Naive thymus-derived CD8-positive, alpha-beta T cell (primary cell): Measurements from ENCODE around the gene CD70. TPM values are rescaled to one million over a fixed set of nuclear protein-coding genes. Genes with fewer than 3 reads are reported as not detected.
"Not testable (repeated sequence)": the region's sequence is repeated elsewhere in the genome, so short reads cannot be mapped to it uniquely, and the experiment has no call there.

ENCODE experiments used
- ATAC-seq, 2 donors: fragments of 150-1000 bp; cut with Tn5 transposase in 1 of 2; sonication (Bioruptor Pico), chemical (Tn5 transposase) in 1 of 2; 1 replicate in 1 of 2; 2 replicates in 1 of 2; pipeline ENCODE4 v1.10.0; 2021; ENCODE audit warnings: mild to moderate bottlenecking in 2 of 2, moderate library complexity in 2 of 2
- POLR2A ChIA-PET: fragments of 350-600 bp; sonication (Branson Sonifier 250); formaldehyde crosslinking; loops from one replicate; lab custom pipeline; 2021; ENCODE audit warnings: antibody characterized with exemption; lab: Charles Lee
- DNase-seq, 10 donors: peaks; one replicate each; pipeline versions ENCODE4 v3.0.0 to v3.0.0-alpha.2; 2020 to 2022
- H3K27ac Mint-ChIP-seq, 10 donors: one replicate each; pipeline ENCODE4 v1.8.0; 2020 to 2022; ENCODE audit warnings: mild to moderate bottlenecking in 10 of 10, mixed read lengths in 10 of 10, moderate library complexity in 4 of 10, inconsistent platforms in 1 of 10
- H3K27me3 Mint-ChIP-seq, 5 donors: one replicate each; pipeline ENCODE4 v1.8.0; 2021 to 2022; ENCODE audit warnings: mixed read lengths in 5 of 5
- H3K36me3 Mint-ChIP-seq, 3 donors: one replicate each; pipeline ENCODE4 v1.8.0; 2020 to 2022; ENCODE audit warnings: mixed read lengths in 3 of 3, mild to moderate bottlenecking in 2 of 3, inconsistent platforms in 1 of 3
- H3K4me1 Mint-ChIP-seq, 4 donors: one replicate each; pipeline ENCODE4 v1.8.0; 2021 to 2022; ENCODE audit warnings: mixed read lengths in 4 of 4
- H3K4me3 Mint-ChIP-seq, 10 donors: one replicate each; pipeline ENCODE4 v1.8.0; 2020 to 2022; ENCODE audit warnings: mild to moderate bottlenecking in 10 of 10, mixed read lengths in 10 of 10, moderate library complexity in 6 of 10, inconsistent platforms in 1 of 10
- H3K9me3 Mint-ChIP-seq, 9 donors: one replicate each; pipeline ENCODE4 v1.8.0; 2020 to 2022; ENCODE audit warnings: mixed read lengths in 9 of 9, mild to moderate bottlenecking in 3 of 9, inconsistent platforms in 1 of 9, moderate library complexity in 1 of 9
- polyA plus RNA-seq, 3 donors: library from polyadenylated mRNA; unstranded; fragments of 300-500 nt; fragmentation: Illumina TruSeq; gene quantifications; one replicate each; pipeline ENCODE4 v1.2.3, GENCODE V29; 2021
- total RNA-seq, 8 experiments: library from RNA in 2 of 8; stranded (reverse) in 2 of 8; gene quantifications; one replicate each; pipeline ENCODE4 v1.2.3 and lab custom pipeline; 2021 to 2026

CD70 gene
- total RNA-seq, result not detected
- polyA plus RNA-seq, result under 1 TPM in 1 of 3 donors, not detected in 2; 0.90 TPM
- 0 to 0.69 (median 0.12) reads per million in 6 experiments for total RNA-seq (lab: John Stamatoyannopoulos, UW)

- Mint-ChIP-seq H3K27ac (peak within 1 kb of the TSS in 3 of 10 donors; percentile 23 to 75 (median 53)), H3K27me3 (peaks cover 44 to 77% (median 69%) of the 10 kb centered on the region in 5 donors), H3K4me3 (peak within 1 kb of the TSS; percentile 76 to 88 (median 85)), H3K9me3 (no peaks in the 10 kb centered on the region), H3K4me1 (peaks cover 34 to 58% (median 47%) of the 10 kb centered on the region in 4 donors), H3K36me3 (peaks cover 0 to 5% (median 0%) of the 10 kb centered on the region in 3 donors)
- ATAC-seq (peak; percentile 76), DNase-seq (peak in 9 of 10 donors; percentile 8 to 63 (median 21))
- POLR2A ChIA-PET, result interaction anchor here (0.5 kb wide), 1 partner anchor 9 kb away, joined by 3 read pairs; no protein-coding TSS in a partner anchor
Observed at GRCh38 chr19:6590827-6591319, at the start of gene CD70. CD70 (minus strand) TSS chr19:6591150; CDS start chr19:6591002, 148 bp downstream.

- Mint-ChIP-seq H3K27ac (peak overlapping the region in 1 of 10 donors; percentile 11), H3K4me1 (peaks cover 9 to 40% (median 26%) of the 10 kb centered on the region in 4 donors)
- H3K27me3 Mint-ChIP-seq, DNase-seq, H3K9me3 Mint-ChIP-seq, ATAC-seq, POLR2A ChIA-PET, H3K36me3 Mint-ChIP-seq, H3K4me3 Mint-ChIP-seq: not testable (repeated sequence)
Observed at GRCh38 chr19:6640333-6640732, 49.4 kb upstream of the CD70 start.

- peak overlapping the region in 3 of 10 donors; percentile 40 to 60 (median 56) for H3K27ac Mint-ChIP-seq
- ATAC-seq (no peak), DNase-seq (no peak)
- H3K9me3 Mint-ChIP-seq, result peaks cover 0 to under 1% (median 0%) of the 10 kb centered on the region in 9 donors
- POLR2A ChIA-PET, result no interaction called here
- no peaks in the 10 kb centered on the region for H3K36me3 Mint-ChIP-seq
- H3K4me3 Mint-ChIP-seq, result no peak overlapping the region
- no peaks in the 10 kb centered on the region for H3K27me3 Mint-ChIP-seq
- H3K4me1 Mint-ChIP-seq, result peaks cover 8 to 40% (median 24%) of the 10 kb centered on the region in 4 donors
Observed at GRCh38 chr19:6639439-6639838, 48.5 kb upstream of the CD70 start.

- not testable (repeated sequence) for H3K36me3 Mint-ChIP-seq, H3K27me3 Mint-ChIP-seq, H3K4me3 Mint-ChIP-seq, DNase-seq, ATAC-seq, H3K9me3 Mint-ChIP-seq
- H3K4me1 Mint-ChIP-seq, result peaks cover 4 to 20% (median 14%) of the 10 kb centered on the region in 4 donors
- POLR2A ChIA-PET, result interaction anchor here (0.7 to 1.0 kb wide), 2 partner anchors 103 to 231 kb away, joined by 3 to 4 read pairs; no protein-coding TSS in a partner anchor
- H3K27ac Mint-ChIP-seq, result peak overlapping the region in 1 of 10 donors; percentile 37
Observed at GRCh38 chr19:6633456-6633813, 42.5 kb upstream of the CD70 start.

- H3K4me3 Mint-ChIP-seq, H3K9me3 Mint-ChIP-seq, H3K36me3 Mint-ChIP-seq, ATAC-seq, H3K27me3 Mint-ChIP-seq: not testable (repeated sequence)
- peak in 4 of 10 donors; percentile 8 to 24 (median 17) for DNase-seq
- POLR2A ChIA-PET, result interaction anchor here (1.0 kb wide), 1 partner anchor 103 kb away, joined by 3 read pairs; no protein-coding TSS in a partner anchor
- Mint-ChIP-seq H3K4me1 (peaks cover 4 to 20% (median 14%) of the 10 kb centered on the region in 4 donors), H3K27ac (peak overlapping the region in 4 of 10 donors; percentile 13 to 74 (median 28))
Observed at GRCh38 chr19:6632747-6633455, 42.0 kb upstream of the CD70 start.

- ATAC-seq (peak; percentile 68 to 78), DNase-seq (peak; percentile 56 to 91 (median 82))
- Mint-ChIP-seq H3K4me3 (no peak overlapping the region), H3K27ac (peak overlapping the region in 1 of 10 donors; percentile 6), H3K4me1 (peaks cover 4 to 20% (median 14%) of the 10 kb centered on the region in 4 donors), H3K9me3 (peaks cover 0 to 3% (median 0%) of the 10 kb centered on the region in 9 donors), H3K36me3 (no peaks in the 10 kb centered on the region), H3K27me3 (peaks cover 0 to 5% (median 2%) of the 10 kb centered on the region in 5 donors)
- POLR2A ChIA-PET, result interaction anchor here (1.0 kb wide), 1 partner anchor 115 kb away, joined by 3 read pairs; no protein-coding TSS in a partner anchor
Observed at GRCh38 chr19:6632002-6632621, 41.2 kb upstream of the CD70 start.

GRCh38 chr19:6626764-6627163 is 35.8 kb upstream of the CD70 start:
- peak overlapping the region in 1 of 10 donors; percentile 31 for H3K27ac Mint-ChIP-seq
- no peak for ATAC-seq
- H3K27me3 Mint-ChIP-seq, result peaks cover 0 to 11% (median 6%) of the 10 kb centered on the region in 5 donors
- POLR2A ChIA-PET, result interaction anchor here (0.6 kb wide), 1 partner anchor 444 kb away, joined by 3 read pairs; no protein-coding TSS in a partner anchor
- no peak overlapping the region for H3K4me3 Mint-ChIP-seq
- DNase-seq, result no peak
- H3K9me3 Mint-ChIP-seq, result peaks cover 0 to 6% (median 0%) of the 10 kb centered on the region in 9 donors
- peaks cover 0 to 5% (median 0%) of the 10 kb centered on the region in 3 donors for H3K36me3 Mint-ChIP-seq
- H3K4me1 Mint-ChIP-seq, result peaks cover 0 to 4% (median under 1%) of the 10 kb centered on the region in 4 donors

GRCh38 chr19:6617374-6617773 is 26.4 kb upstream of the CD70 start:
- no peak overlapping the region for H3K4me3 Mint-ChIP-seq

GRCh38 chr19:6616011-6616410 is 25.1 kb upstream of the CD70 start:
- ATAC-seq (no peak), DNase-seq (no peak)
- H3K36me3 Mint-ChIP-seq, result peaks cover 0 to 20% (median 11%) of the 10 kb centered on the region in 3 donors
- H3K4me3 Mint-ChIP-seq, result no peak overlapping the region
- no peaks in the 10 kb centered on the region for H3K4me1 Mint-ChIP-seq
- H3K27me3 Mint-ChIP-seq, result peaks cover 13 to 38% (median 17%) of the 10 kb centered on the region in 5 donors
- H3K27ac Mint-ChIP-seq, result peak overlapping the region in 1 of 10 donors; percentile 7
- peaks cover 5 to 31% (median 18%) of the 10 kb centered on the region in 9 donors for H3K9me3 Mint-ChIP-seq
- POLR2A ChIA-PET, result no interaction called here

More at GRCh38 chr19:6617374-6617773, 26.4 kb upstream of the CD70 start:
- H3K27me3 Mint-ChIP-seq, result peaks cover 8 to 33% (median 15%) of the 10 kb centered on the region in 5 donors
- H3K9me3 Mint-ChIP-seq, result peaks cover 5 to 31% (median 18%) of the 10 kb centered on the region in 9 donors
- ATAC-seq, result no peak
- H3K27ac Mint-ChIP-seq, result peak overlapping the region in 1 of 10 donors; percentile 25
- no peaks in the 10 kb centered on the region for H3K4me1 Mint-ChIP-seq
- POLR2A ChIA-PET, result no interaction called here
- peaks cover 0 to 20% (median 11%) of the 10 kb centered on the region in 3 donors for H3K36me3 Mint-ChIP-seq
- no peak for DNase-seq

- ATAC-seq, result no peak
- H3K27ac Mint-ChIP-seq, result no peak overlapping the region
- POLR2A ChIA-PET, result interaction anchor here (0.6 kb wide), 1 partner anchor 28 kb away, joined by 4 read pairs; no protein-coding TSS in a partner anchor
- H3K27me3 Mint-ChIP-seq, result peaks cover 13 to 43% (median 26%) of the 10 kb centered on the region in 5 donors
- H3K9me3 Mint-ChIP-seq, result peaks cover 0 to 20% (median 13%) of the 10 kb centered on the region in 9 donors
- peaks cover 0 to 15% (median 15%) of the 10 kb centered on the region in 3 donors for H3K36me3 Mint-ChIP-seq
- H3K4me1 Mint-ChIP-seq, result no peaks in the 10 kb centered on the region
- H3K4me3 Mint-ChIP-seq, result no peak overlapping the region
- no peak for DNase-seq
Observed at GRCh38 chr19:6613711-6614110, 22.8 kb upstream of the CD70 start.

GRCh38 chr19:6610934-6611852 is 20.2 kb upstream of the CD70 start:
- Mint-ChIP-seq H3K4me1 (no peaks in the 10 kb centered on the region), H3K4me3 (no peak overlapping the region), H3K27me3 (peaks cover 10 to 32% (median 18%) of the 10 kb centered on the region in 5 donors), H3K36me3 (peaks cover 0 to 5% (median 0%) of the 10 kb centered on the region in 3 donors), H3K9me3 (peaks cover 0 to 8% (median 0%) of the 10 kb centered on the region in 9 donors), H3K27ac (no peak overlapping the region)
- ATAC-seq, result no peak
- DNase-seq, result no peak
- POLR2A ChIA-PET, result no interaction called here
